ENCODE results near the gene ENPEP.

ENPEP gene

GRCh38 chr4:110597582-110597981 is 121.6 kb downstream of the ENPEP start:
- no peak for DNase-seq (ENCODE audit: low read depth in 2 of 3, low spot score in 2 of 3)

DNA sequence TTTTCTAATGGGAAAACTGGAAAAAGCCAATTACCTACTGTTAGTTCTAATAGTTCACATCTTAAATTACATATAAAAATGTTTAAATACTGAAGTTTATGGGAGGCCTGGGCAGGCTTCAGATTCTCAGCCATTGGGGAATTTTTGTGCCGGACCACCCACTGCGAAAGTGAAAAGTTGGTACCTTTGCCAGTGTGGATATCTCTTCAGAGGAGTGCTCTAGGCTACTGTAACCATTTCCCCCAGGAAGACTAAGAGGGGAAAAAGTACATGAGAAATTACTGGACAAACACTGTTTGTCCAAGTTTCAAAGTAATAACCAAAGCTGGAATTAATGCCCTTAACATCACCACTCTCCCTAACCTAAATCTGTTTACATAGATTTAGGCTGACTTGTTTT is 126.1 kb downstream of the ENPEP start:
- no peak for DNase-seq (ENCODE audit: low read depth in 2 of 3, low spot score in 2 of 3)

DNA sequence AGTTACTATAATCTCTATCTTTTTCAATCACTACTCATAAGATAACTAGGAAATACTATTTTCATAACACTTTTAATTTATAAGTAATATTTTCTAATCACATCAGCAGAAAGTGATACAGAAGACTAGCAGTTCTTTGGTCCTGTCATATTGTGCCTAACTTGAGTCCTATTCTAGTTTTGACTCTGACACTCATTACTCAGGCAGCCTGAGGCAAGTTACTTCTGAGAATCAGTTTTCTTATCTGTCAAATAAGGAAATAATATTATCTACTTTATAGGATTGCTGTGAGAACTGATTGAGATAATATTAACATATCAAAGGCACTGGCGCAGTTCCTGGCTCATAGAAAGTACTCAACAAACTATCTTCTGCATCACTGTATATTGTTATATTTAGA is 129.1 kb downstream of the ENPEP start:
- no peak for DNase-seq (ENCODE audit: low read depth in 2 of 3, low spot score in 2 of 3)

- no peak for DNase-seq (ENCODE audit: low read depth in 2 of 3, low spot score in 2 of 3)
Observed at GRCh38 chr4:110609044-110609750, 133.2 kb downstream of the ENPEP start.

- no peak for DNase-seq (ENCODE audit: low read depth in 2 of 3, low spot score in 2 of 3)
Observed at GRCh38 chr4:110610620-110610939, 134.6 kb downstream of the ENPEP start.

- no peak for DNase-seq (ENCODE audit: low read depth in 2 of 3, low spot score in 2 of 3)
Observed at GRCh38 chr4:110610940-110611831, 135.2 kb downstream of the ENPEP start.

GRCh38 chr4:110611968-110612447 is 136.1 kb downstream of the ENPEP start:
- DNase-seq (ENCODE audit: low read depth in 2 of 3, low spot score in 2 of 3): no peak

GRCh38 chr4:110612631-110613269 is 136.8 kb downstream of the ENPEP start:
- DNase-seq (ENCODE audit: low read depth in 2 of 3, low spot score in 2 of 3): no peak

- no peak for DNase-seq (ENCODE audit: low read depth in 2 of 3, low spot score in 2 of 3)
Observed at GRCh38 chr4:110613745-110614144, 137.8 kb downstream of the ENPEP start.

DNA sequence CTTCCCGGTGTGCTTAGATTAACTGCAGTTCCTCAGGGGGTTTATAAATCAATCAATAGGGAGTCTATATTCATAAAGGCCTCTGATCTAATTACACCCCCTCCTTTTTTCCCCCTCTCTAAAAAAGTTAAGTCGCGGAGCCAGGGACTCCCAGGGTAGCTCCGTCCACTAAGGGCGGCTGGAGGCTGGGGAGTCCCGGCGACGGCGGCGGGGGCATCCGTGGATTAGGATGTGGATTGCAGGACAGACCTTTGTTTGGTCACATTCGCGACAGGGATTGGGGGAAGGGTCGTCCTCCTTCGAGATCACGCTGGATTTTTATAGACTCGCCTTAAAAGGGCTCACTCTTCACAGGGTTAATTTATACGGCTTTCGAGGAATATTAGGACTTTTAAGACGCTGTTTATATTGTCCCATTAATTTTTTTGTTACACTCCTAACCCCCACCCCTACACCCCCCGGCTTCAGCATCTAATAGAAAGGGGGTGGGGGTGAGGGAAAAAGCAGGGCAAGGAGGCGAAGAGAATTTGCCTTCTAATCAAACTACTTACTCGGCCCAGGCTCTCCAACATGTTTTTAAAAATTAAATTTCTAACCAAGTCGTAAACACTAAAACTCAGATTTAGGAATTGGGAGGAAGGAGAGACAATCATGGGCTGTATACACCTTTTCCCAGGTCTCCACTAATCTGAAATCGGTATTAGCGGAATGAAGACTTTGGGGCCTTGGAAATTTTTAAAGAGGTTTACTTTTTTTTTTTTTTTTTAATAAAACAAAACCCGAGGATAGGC is 138.4 kb downstream of the ENPEP start:
- no peak for DNase-seq (ENCODE audit: low read depth in 2 of 3, low spot score in 2 of 3)

Measured in activated CD8-positive, alpha-beta memory T cell treated with anti-CD3 and anti-CD28 coated beads for 48 hours (primary cell).